WTC11 (cell line): Measurements from ENCODE around the gene METTL15. TPM values are rescaled to one million over a fixed set of nuclear protein-coding genes. Genes with fewer than 3 reads are reported as not detected.

ENCODE experiments used
- ATAC-seq: fragments of 200-7000 bp; cut with Tn5 transposase; 2 replicates; pipeline ENCODE4 v1.10.0; 2021; ENCODE audit warnings: mild to moderate bottlenecking, moderate library complexity
- CTCF ChIA-PET: fragments of 300-600 bp; sonication (Branson Sonifier 250); formaldehyde crosslinking; loops from one replicate; lab custom pipeline; 2021; ENCODE audit warnings: antibody characterized with exemption; lab: Charles Lee
- POLR2A ChIA-PET: fragments of 350-600 bp; sonication (Branson Sonifier 250); formaldehyde crosslinking; loops from one replicate; lab custom pipeline; 2021; ENCODE audit warnings: antibody characterized with exemption; lab: Charles Lee
- DNase-seq: peaks from one replicate; pipeline ENCODE4 v3.0.0; 2021; ENCODE audit warnings: low spot score
- H3K27ac Mint-ChIP-seq: 2 replicates; pipeline ENCODE4 v1.8.0; 2021; ENCODE audit warnings: mixed read lengths
- H3K27me3 Mint-ChIP-seq: 2 replicates; pipeline ENCODE4 v1.8.0; 2021; ENCODE audit warnings: low read depth, mild to moderate bottlenecking, moderate library complexity, mixed read lengths
- H3K36me3 Mint-ChIP-seq: 2 replicates; pipeline ENCODE4 v1.8.0; 2021; ENCODE audit warnings: mixed read lengths
- H3K4me1 Mint-ChIP-seq: 2 replicates; pipeline ENCODE4 v1.8.0; 2022; ENCODE audit warnings: mixed read lengths
- H3K4me3 Mint-ChIP-seq: 2 replicates; pipeline ENCODE4 v1.8.0; 2021; ENCODE audit warnings: mild to moderate bottlenecking, moderate library complexity, mixed read lengths
- H3K9me3 Mint-ChIP-seq: 2 replicates; pipeline ENCODE4 v1.8.0; 2021; ENCODE audit warnings: mixed read lengths
- ATF1 ChIP-seq: sonication (generic); formaldehyde crosslinking; IDR thresholded peaks from 2 replicates; pipeline ENCODE4 v1.8.1; 2023; ENCODE audit warnings: mild to moderate bottlenecking, moderate library complexity, missing genetic modification reagents
- CREM ChIP-seq: sonication (generic); formaldehyde crosslinking; IDR thresholded peaks from 2 replicates; pipeline ENCODE4 v1.8.1; 2022; ENCODE audit warnings: mild to moderate bottlenecking, missing genetic modification reagents, moderate library complexity
- CTCF ChIP-seq: fragments of 200-600 bp; IDR thresholded peaks from 2 replicates; pipeline ENCODE4 v1.8.0; 2022; ENCODE audit warnings: antibody characterized with exemption
- E2F1 ChIP-seq: sonication (generic); formaldehyde crosslinking; IDR thresholded peaks from 2 replicates; pipeline ENCODE4 v1.8.0; 2022; ENCODE audit warnings: mild to moderate bottlenecking, missing genetic modification reagents
- E2F4 ChIP-seq: sonication (generic); formaldehyde crosslinking; IDR thresholded peaks from 2 replicates; pipeline ENCODE4 v1.8.1; 2022; ENCODE audit warnings: low read depth, mild to moderate bottlenecking, moderate library complexity, missing genetic modification reagents, borderline replicate concordance
- EMX1 ChIP-seq: fragments of 250-450 bp; sonication (Bioruptor Pico); IDR thresholded peaks from 2 replicates; pipeline ENCODE4 v1.8.0; 2021; ENCODE audit warnings: mild to moderate bottlenecking
- ETV6 ChIP-seq: sonication (generic); formaldehyde crosslinking; IDR thresholded peaks from 2 replicates; pipeline ENCODE4 v1.8.1; 2022; ENCODE audit warnings: mild to moderate bottlenecking, missing genetic modification reagents
- GTF2I ChIP-seq: fragments of 250-450 bp; sonication (Bioruptor Pico); conservative IDR thresholded peaks from 2 replicates; pipeline ENCODE4 v1.4.0; 2021; ENCODE audit warnings: mild to moderate bottlenecking
- HMGA2 ChIP-seq: fragments of 250-450 bp; sonication (Bioruptor Pico); IDR thresholded peaks from 2 replicates; pipeline ENCODE4 v1.4.0; 2021; ENCODE audit warnings: mild to moderate bottlenecking, moderate library complexity
- NFATC4 ChIP-seq: fragments of 250-450 bp; sonication (Bioruptor Pico); IDR thresholded peaks from 2 replicates; pipeline ENCODE4 v1.9.0; 2021; ENCODE audit warnings: mild to moderate bottlenecking
- NR3C1 ChIP-seq: sonication (generic); formaldehyde crosslinking; conservative IDR thresholded peaks from 2 replicates; pipeline ENCODE4 v1.8.1; 2023; ENCODE audit warnings: low read depth, mild to moderate bottlenecking, missing genetic modification reagents
- PRRX2 ChIP-seq: fragments of 250-450 bp; sonication (Bioruptor Pico); IDR thresholded peaks from 2 replicates; pipeline ENCODE4 v1.8.0; 2021; ENCODE audit warnings: mild to moderate bottlenecking
- TEAD4 ChIP-seq: sonication (generic); formaldehyde crosslinking; IDR thresholded peaks from 2 replicates; pipeline ENCODE4 v1.8.0; 2022; ENCODE audit warnings: mild to moderate bottlenecking, missing genetic modification reagents
- USF2 ChIP-seq: sonication (generic); formaldehyde crosslinking; IDR thresholded peaks from 2 replicates; pipeline ENCODE4 v1.8.1; 2023; ENCODE audit warnings: mild to moderate bottlenecking, missing genetic modification reagents, moderate library complexity
- ZMAT4 ChIP-seq: fragments of 250-450 bp; sonication (Bioruptor Pico); IDR thresholded peaks from 2 replicates; pipeline ENCODE4 v1.9.0; 2021; ENCODE audit warnings: mild to moderate bottlenecking
- ZNF219 ChIP-seq: sonication (generic); formaldehyde crosslinking; IDR thresholded peaks from 2 replicates; pipeline ENCODE4 v1.8.0; 2023; ENCODE audit warnings: missing genetic modification reagents, mild to moderate bottlenecking, borderline replicate concordance
- ZNF263 ChIP-seq: sonication (generic); formaldehyde crosslinking; IDR thresholded peaks from 2 replicates; pipeline ENCODE4 v1.8.1; 2022; ENCODE audit warnings: low read depth, mild to moderate bottlenecking, moderate library complexity, missing genetic modification reagents
- ZNF396 ChIP-seq: fragments of 250-450 bp; sonication (Bioruptor Pico); IDR thresholded peaks from 2 replicates; pipeline ENCODE4 v1.8.0; 2021; ENCODE audit warnings: mild to moderate bottlenecking, moderate library complexity, borderline replicate concordance
- ZSCAN18 ChIP-seq: fragments of 250-450 bp; sonication (Bioruptor Pico); IDR thresholded peaks from 2 replicates; pipeline ENCODE4 v2.1.2; 2022; ENCODE audit warnings: mild to moderate bottlenecking, moderate library complexity
- total RNA-seq: library from RNA; stranded (reverse); gene quantifications from 3 replicates; pipeline ENCODE4 v1.2.3, GENCODE V29; 2021

Gene METTL15
- total RNA-seq, 1 experiment from 2014 or later = 13.2 TPM

GRCh38 chr11:28104984-28105383 is 3.2 kb upstream of the METTL15 start:
- DNase-seq (no peak), ATAC-seq (no peak)
- no peaks in the 10 kb centered on the region for H3K9me3 Mint-ChIP-seq
- H3K27me3 Mint-ChIP-seq = no peaks in the 10 kb centered on the region
- ChIA-PET CTCF (no interaction called here), POLR2A (no interaction called here)
- H3K36me3 Mint-ChIP-seq = no peaks in the 10 kb centered on the region
- peaks cover 23% of the 10 kb centered on the region for H3K4me1 Mint-ChIP-seq
- TF ChIP-seq USF2 = no peak
- no peak for TF ChIP-seq NR3C1 (CRISPR knock-in tag)
- no peak for TF ChIP-seq CTCF
- no peak for TF ChIP-seq NFATC4 (CRISPR knock-in tag)
- no peak for TF ChIP-seq ZMAT4
- no peak for TF ChIP-seq PRRX2 (CRISPR knock-in tag)
- TF ChIP-seq CREM (CRISPR knock-in tag) = no peak
- TF ChIP-seq ZNF219 (CRISPR knock-in tag) = no peak
- no peak overlapping the region for H3K4me3 Mint-ChIP-seq
- no peak overlapping the region for H3K27ac Mint-ChIP-seq

- no peak overlapping the region for H3K27ac Mint-ChIP-seq
Observed at GRCh38 chr11:28105869-28106268, 2.3 kb upstream of the METTL15 start.

More at GRCh38 chr11:28105869-28106268, 2.3 kb upstream of the METTL15 start:
- ChIA-PET CTCF (interaction anchor here (0.7 kb wide), 2 partner anchors 423 to 592 kb away, joined by 3 to 4 read pairs; no protein-coding TSS in a partner anchor), POLR2A (interaction anchor here (0.6 to 0.7 kb wide), 3 partner anchors 27 to 251 kb away, joined by 3 to 4 read pairs (median 3); no protein-coding TSS in a partner anchor)
- H3K4me1 Mint-ChIP-seq = peaks cover 27% of the 10 kb centered on the region
- H3K9me3 Mint-ChIP-seq = no peaks in the 10 kb centered on the region
- TF ChIP-seq EMX1 (CRISPR knock-in tag) (no peak), ETV6 (CRISPR knock-in tag) (no peak), NFATC4 (CRISPR knock-in tag) (no peak), ZNF219 (CRISPR knock-in tag) (no peak), ZNF263 (no peak), GTF2I (CRISPR knock-in tag) (no peak), HMGA2 (CRISPR knock-in tag) (no peak), E2F4 (CRISPR knock-in tag) (no peak), ATF1 (CRISPR knock-in tag) (no peak), ZSCAN18 (CRISPR knock-in tag) (no peak), ZNF396 (CRISPR knock-in tag) (no peak), TEAD4 (CRISPR knock-in tag) (no peak), E2F1 (CRISPR knock-in tag) (no peak)
- DNase-seq = no peak
- H3K4me3 Mint-ChIP-seq = peak overlapping the region; percentile 98
- no peak for ATAC-seq
- H3K36me3 Mint-ChIP-seq = no peaks in the 10 kb centered on the region
- H3K27me3 Mint-ChIP-seq = no peaks in the 10 kb centered on the region
